Measurements from ENCODE around the gene MTHFS. TPM values are rescaled to one million over a fixed set of nuclear protein-coding genes. Genes with fewer than 3 reads are reported as not detected.
"Not testable (repeated sequence)": the region's sequence is repeated elsewhere in the genome, so short reads cannot be mapped to it uniquely, and the experiment has no call there.

Gene MTHFS
- total and polyA plus RNA-seq, 3 experiments from 2014 or later, result 30.2 to 63.4 (median 31.1) TPM

DNA sequence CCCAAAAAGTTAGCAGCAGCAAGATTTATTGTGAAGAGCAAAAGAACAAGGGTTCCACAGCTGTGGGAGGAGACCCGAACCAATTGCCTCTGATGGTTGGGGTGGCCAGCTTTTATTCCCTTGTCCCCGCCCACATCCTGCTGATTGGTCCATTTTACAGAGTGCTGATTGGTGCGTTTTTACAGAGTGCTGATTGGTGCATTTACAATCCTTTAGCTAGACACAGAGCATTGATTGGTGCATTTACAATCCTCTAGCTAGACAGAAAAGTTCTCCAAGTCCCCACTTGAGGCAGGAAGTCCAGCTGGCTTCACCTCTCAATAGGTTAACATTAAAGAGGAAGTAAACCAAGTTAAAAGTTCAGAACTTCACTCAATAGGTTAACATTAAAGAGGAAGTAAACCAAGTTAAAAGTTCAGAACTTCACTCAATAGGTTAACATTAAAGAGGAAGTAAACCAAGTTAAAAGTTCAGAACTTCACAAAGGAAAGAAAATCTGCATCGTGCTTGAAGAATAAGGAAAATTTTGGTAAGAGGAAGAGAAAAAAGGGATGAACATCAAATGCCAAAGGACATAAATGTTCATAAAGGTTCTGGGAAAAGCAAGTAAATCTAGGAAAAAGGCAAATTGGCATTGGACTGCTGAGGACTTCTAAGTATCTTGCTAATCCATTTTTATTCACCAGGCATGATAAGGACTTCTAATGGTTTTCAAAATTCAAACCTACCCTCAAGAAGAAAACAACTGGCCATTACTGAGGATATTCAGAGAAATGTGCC, 12.9 kb upstream of the MTHFS start:
- H3K36me3 Mint-ChIP-seq, result peaks cover 6 to 37% (median 15%) of the 10 kb centered on the region in 3 donors
- DNase-seq; H3K27me3 ChIP-seq (ENCODE audit: insufficient read depth, low read length, poor library complexity, severe bottlenecking); H3K36me3 ChIP-seq (ENCODE audit: insufficient read depth, low read length); H3K27me3 Mint-ChIP-seq; H3K9me3 ChIP-seq (ENCODE audit: low read length); CTCF ChIA-PET; H3K4me3 ChIP-seq (ENCODE audit: low read length); H3K4me1 ChIP-seq (ENCODE audit: insufficient read depth, low read length); H3K27ac Mint-ChIP-seq; H3K27ac ChIP-seq (ENCODE audit: low read depth, low read length); H3K4me3 Mint-ChIP-seq; H3K4me1 Mint-ChIP-seq: not testable (repeated sequence)
- POLR2A ChIA-PET, result interaction anchor here (2.4 kb wide), 1 partner anchor 13 kb away, joined by 8 read pairs; no protein-coding TSS in a partner anchor
- peaks cover 15 to 24% (median 19%) of the 10 kb centered on the region in 5 donors for H3K9me3 Mint-ChIP-seq

DNA sequence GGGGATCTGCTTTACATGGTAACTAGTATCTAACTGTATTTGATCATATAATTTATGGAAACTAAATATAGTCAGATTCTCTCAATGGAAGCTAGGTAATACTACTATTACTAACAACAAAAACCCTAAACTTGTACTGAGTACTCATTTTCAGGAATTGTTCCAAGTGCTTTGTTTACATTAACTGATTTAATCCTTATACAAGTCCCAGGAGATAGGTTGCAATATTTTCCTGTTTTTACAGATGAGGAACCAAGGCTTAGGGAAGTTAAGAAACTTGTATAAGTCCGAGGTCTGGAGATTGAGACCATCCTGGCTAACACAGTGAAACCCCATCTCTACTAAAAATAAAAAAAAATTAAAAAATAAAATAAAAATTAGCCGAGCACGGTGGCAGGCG, 7.5 kb upstream of the MTHFS start:
- Histone ChIP-seq H3K4me3 (ENCODE audit: low read length) (no peak overlapping the region), H3K36me3 (ENCODE audit: insufficient read depth, low read length) (no peaks in the 10 kb centered on the region), H3K9me3 (ENCODE audit: low read length) (no peaks in the 10 kb centered on the region), H3K4me1 (ENCODE audit: insufficient read depth, low read length) (no peaks in the 10 kb centered on the region), H3K27ac (ENCODE audit: low read depth, low read length) (no peak overlapping the region), H3K27me3 (ENCODE audit: insufficient read depth, low read length, poor library complexity, severe bottlenecking) (no peaks in the 10 kb centered on the region)
- Mint-ChIP-seq H3K4me3 (no peak overlapping the region), H3K27ac (no peak overlapping the region), H3K9me3 (peaks cover 0 to 2% (median 0%) of the 10 kb centered on the region in 5 donors), H3K4me1 (no peaks in the 10 kb centered on the region), H3K36me3 (peaks cover 6 to 8% (median 6%) of the 10 kb centered on the region in 3 donors), H3K27me3 (no peaks in the 10 kb centered on the region)
- DNase-seq, result no peak
- CTCF ChIA-PET, result no interaction called here
- POLR2A ChIA-PET, result interaction anchor here (0.6 kb wide), 1 partner anchor 9 kb away, joined by 3 read pairs; no protein-coding TSS in a partner anchor

DNA sequence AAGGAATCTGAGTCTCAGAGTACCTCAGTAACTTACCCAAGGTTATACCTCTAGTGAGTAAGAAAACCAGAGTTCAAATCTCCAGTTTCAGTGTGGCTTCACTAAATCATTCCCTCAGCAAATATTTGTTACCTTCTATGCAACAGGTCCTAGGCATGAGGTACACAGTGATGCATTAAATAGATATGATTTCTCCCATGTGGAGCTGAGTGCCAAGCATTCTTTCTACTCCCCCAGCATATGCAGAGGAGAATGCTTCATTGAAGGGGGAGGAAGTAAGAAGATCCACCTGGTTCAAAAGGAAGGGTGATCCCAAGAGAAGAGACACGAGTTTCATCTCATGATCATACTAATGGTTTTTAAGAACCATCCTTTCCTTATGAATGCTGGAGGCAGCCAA, 6.8 kb upstream of the MTHFS start:
- no peaks in the 10 kb centered on the region for H3K27me3 Mint-ChIP-seq

DNA sequence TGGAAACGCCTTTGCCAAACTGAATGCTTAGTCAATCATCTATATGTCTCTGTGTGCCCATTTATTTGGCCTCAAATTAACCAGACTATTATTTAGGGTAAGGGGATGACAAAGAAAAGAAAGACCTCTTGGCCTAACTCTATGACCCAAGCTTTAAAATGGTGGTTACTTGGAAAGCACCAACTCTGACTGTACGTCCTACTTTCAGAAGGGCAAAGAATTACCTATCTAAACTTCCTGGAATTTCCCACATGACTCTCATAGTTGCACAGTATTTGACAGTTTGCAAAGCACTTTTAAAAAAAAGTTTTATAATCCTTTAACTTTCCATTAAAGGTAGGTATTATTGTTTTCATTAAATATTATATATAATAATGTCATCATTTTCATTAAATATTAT, 6.3 kb upstream of the MTHFS start:
- Histone ChIP-seq H3K27me3 (ENCODE audit: insufficient read depth, low read length, poor library complexity, severe bottlenecking) (no peaks in the 10 kb centered on the region), H3K36me3 (ENCODE audit: insufficient read depth, low read length) (no peaks in the 10 kb centered on the region), H3K9me3 (ENCODE audit: low read length) (no peaks in the 10 kb centered on the region), H3K4me3 (ENCODE audit: low read length) (no peak overlapping the region), H3K4me1 (ENCODE audit: insufficient read depth, low read length) (peaks cover under 1% of the 10 kb centered on the region), H3K27ac (ENCODE audit: low read depth, low read length) (no peak overlapping the region)
- no peak overlapping the region for H3K4me3 Mint-ChIP-seq
- ChIA-PET POLR2A (no interaction called here), CTCF (no interaction called here)
- peaks cover 6 to 8% (median 6%) of the 10 kb centered on the region in 3 donors for H3K36me3 Mint-ChIP-seq
- no peak for DNase-seq
- no peak overlapping the region for H3K27ac Mint-ChIP-seq
- no peaks in the 10 kb centered on the region for H3K9me3 Mint-ChIP-seq
- H3K27me3 Mint-ChIP-seq, result no peaks in the 10 kb centered on the region
- H3K4me1 Mint-ChIP-seq, result peaks cover 2 to 4% (median 3%) of the 10 kb centered on the region in 3 donors

More for the DNA sequence above, 6.8 kb upstream of the MTHFS start:
- no peaks in the 10 kb centered on the region for H3K36me3 ChIP-seq (ENCODE audit: insufficient read depth, low read length)
- no peak overlapping the region for H3K27ac ChIP-seq (ENCODE audit: low read depth, low read length)
- H3K9me3 Mint-ChIP-seq, result no peaks in the 10 kb centered on the region
- ChIA-PET CTCF (no interaction called here), POLR2A (no interaction called here)
- no peak for DNase-seq
- no peaks in the 10 kb centered on the region for H3K4me1 Mint-ChIP-seq
- H3K27me3 ChIP-seq (ENCODE audit: insufficient read depth, low read length, poor library complexity, severe bottlenecking), result no peaks in the 10 kb centered on the region
- H3K36me3 Mint-ChIP-seq, result peaks cover 6 to 8% (median 6%) of the 10 kb centered on the region in 3 donors
- no peak overlapping the region for H3K4me3 ChIP-seq (ENCODE audit: low read length)
- H3K9me3 ChIP-seq (ENCODE audit: low read length), result no peaks in the 10 kb centered on the region
- no peak overlapping the region for H3K4me3 Mint-ChIP-seq
- H3K4me1 ChIP-seq (ENCODE audit: insufficient read depth, low read length), result no peaks in the 10 kb centered on the region
- peak overlapping the region in 1 of 8 donors; percentile 38 for H3K27ac Mint-ChIP-seq

DNA sequence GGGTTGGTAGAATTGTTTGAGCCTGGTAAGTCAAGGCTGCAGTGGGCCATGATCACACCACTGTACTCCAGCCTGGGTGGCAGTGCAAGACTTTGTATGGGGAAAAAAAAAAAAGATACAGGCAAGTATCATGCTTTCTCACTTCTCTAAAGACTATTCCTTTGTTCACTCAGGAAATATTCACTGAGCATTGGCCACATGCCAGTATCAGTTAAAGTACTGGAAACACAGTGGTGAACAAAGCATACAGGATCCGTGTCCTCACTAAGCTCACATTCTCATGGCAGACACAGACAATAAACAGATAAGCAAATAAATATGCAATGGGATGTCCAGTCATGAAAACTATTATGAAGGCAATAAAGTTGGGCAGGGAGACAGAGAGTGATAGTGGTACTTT, 5.1 kb upstream of the MTHFS start:
- Histone ChIP-seq H3K27me3 (ENCODE audit: insufficient read depth, low read length, poor library complexity, severe bottlenecking) (no peaks in the 10 kb centered on the region), H3K4me1 (ENCODE audit: insufficient read depth, low read length) (peaks cover 9% of the 10 kb centered on the region), H3K4me3 (ENCODE audit: low read length) (no peak overlapping the region), H3K9me3 (ENCODE audit: low read length) (no peaks in the 10 kb centered on the region), H3K36me3 (ENCODE audit: insufficient read depth, low read length) (no peaks in the 10 kb centered on the region), H3K27ac (ENCODE audit: low read depth, low read length) (no peak overlapping the region)
- ChIA-PET POLR2A (no interaction called here), CTCF (interaction anchor here (1.5 kb wide), 1 partner anchor 15 kb away, joined by 4 read pairs; no protein-coding TSS in a partner anchor)
- DNase-seq, result no peak
- Mint-ChIP-seq H3K4me3 (no peak overlapping the region), H3K27me3 (no peaks in the 10 kb centered on the region), H3K9me3 (no peaks in the 10 kb centered on the region), H3K4me1 (peaks cover 10 to 14% (median 12%) of the 10 kb centered on the region in 3 donors), H3K36me3 (peaks cover 6 to 9% (median 8%) of the 10 kb centered on the region in 3 donors), H3K27ac (no peak overlapping the region)

DNA sequence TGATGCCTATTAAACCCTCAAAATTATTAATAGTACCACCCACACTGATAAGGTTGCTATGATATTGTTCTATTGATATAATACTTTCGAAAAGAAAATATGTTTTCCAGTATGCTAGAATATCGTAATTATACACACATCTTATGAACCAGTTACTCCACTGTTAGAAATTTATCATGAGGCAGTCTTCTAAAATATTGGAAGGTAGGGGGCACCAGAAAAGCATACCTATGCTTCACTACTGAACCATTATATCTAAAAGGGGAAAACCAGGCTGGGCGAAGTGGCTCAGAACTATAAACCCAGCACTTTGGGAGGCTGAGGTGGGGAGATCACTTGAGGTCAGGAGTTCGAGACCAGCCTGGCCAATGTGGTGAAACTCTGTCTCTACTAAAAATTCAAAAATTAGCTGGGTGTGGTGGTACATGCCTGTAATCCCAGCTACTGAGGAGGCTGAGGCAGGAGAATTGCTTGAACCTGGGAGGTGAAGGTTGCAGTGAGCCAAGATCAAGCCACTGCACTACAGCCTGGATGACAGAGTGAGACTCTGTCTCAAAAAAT, 4.1 kb upstream of the MTHFS start:
- H3K27me3 ChIP-seq (ENCODE audit: insufficient read depth, low read length, poor library complexity, severe bottlenecking); CTCF ChIA-PET; H3K9me3 Mint-ChIP-seq; H3K27ac Mint-ChIP-seq; H3K27me3 Mint-ChIP-seq; H3K36me3 ChIP-seq (ENCODE audit: insufficient read depth, low read length); POLR2A ChIA-PET; H3K4me3 ChIP-seq (ENCODE audit: low read length); DNase-seq; H3K9me3 ChIP-seq (ENCODE audit: low read length); H3K4me3 Mint-ChIP-seq; H3K27ac ChIP-seq (ENCODE audit: low read depth, low read length): not testable (repeated sequence)
- Mint-ChIP-seq H3K36me3 (peaks cover 3 to 11% (median 6%) of the 10 kb centered on the region in 3 donors), H3K4me1 (peaks cover 17 to 21% (median 18%) of the 10 kb centered on the region in 3 donors)
- peaks cover 15% of the 10 kb centered on the region for H3K4me1 ChIP-seq (ENCODE audit: insufficient read depth, low read length)

DNA sequence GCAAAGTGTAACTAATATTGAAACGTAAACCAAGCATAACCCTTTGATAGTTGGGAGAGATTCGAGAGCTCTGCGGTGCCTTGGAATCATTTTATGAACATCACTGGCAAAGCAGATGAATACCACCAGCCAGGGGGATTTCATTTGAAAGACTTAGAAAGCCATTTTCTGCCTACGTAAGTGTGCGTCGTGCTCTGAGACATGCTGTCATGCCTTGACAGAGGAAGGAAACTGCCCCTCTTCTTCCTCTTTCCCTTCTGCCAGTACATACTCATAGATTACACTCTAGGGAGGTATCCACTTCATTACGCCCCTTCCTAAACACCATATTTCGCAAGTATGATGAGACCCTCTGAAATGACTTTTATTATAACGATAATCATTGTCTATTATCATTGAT, 3.3 kb upstream of the MTHFS start:
- no peak for DNase-seq
- H3K4me3 ChIP-seq (ENCODE audit: low read length), result no peak overlapping the region
- H3K9me3 Mint-ChIP-seq, result no peaks in the 10 kb centered on the region
- ChIA-PET CTCF (no interaction called here), POLR2A (no interaction called here)
- no peak overlapping the region for H3K27ac ChIP-seq (ENCODE audit: low read depth, low read length)
- H3K27ac Mint-ChIP-seq, result peak overlapping the region in 3 of 8 donors; percentile 12 to 65 (median 31)
- peaks cover 23% of the 10 kb centered on the region for H3K4me1 ChIP-seq (ENCODE audit: insufficient read depth, low read length)
- H3K36me3 Mint-ChIP-seq, result peaks cover 0 to 9% (median 6%) of the 10 kb centered on the region in 3 donors
- no peaks in the 10 kb centered on the region for H3K27me3 Mint-ChIP-seq
- H3K4me3 Mint-ChIP-seq, result no peak overlapping the region
- H3K36me3 ChIP-seq (ENCODE audit: insufficient read depth, low read length), result no peaks in the 10 kb centered on the region
- no peaks in the 10 kb centered on the region for H3K9me3 ChIP-seq (ENCODE audit: low read length)
- H3K4me1 Mint-ChIP-seq, result peaks cover 25 to 29% (median 25%) of the 10 kb centered on the region in 3 donors
- H3K27me3 ChIP-seq (ENCODE audit: insufficient read depth, low read length, poor library complexity, severe bottlenecking), result no peaks in the 10 kb centered on the region

DNA sequence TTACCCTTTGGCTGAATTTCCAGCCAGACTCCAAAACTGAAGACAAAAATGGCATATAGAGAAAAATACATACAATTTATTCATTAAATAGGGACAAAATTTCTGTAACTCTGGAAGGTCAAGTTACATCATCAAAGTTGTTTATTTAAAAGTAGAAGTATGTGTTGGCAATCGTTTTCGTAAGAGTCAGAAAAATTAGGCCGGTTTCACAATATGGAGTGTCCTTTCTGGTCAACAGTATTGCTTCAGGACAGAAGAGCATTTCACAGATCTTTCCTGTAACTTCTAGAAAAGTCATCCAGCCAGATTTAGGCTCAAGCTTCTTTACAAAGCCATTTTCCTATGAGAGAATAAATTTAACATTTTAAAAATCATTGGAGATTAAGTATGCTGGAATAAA, 2.0 kb upstream of the MTHFS start:
- not testable (repeated sequence) for H3K9me3 ChIP-seq (ENCODE audit: low read length); H3K27me3 ChIP-seq (ENCODE audit: insufficient read depth, low read length, poor library complexity, severe bottlenecking); DNase-seq; H3K9me3 Mint-ChIP-seq; H3K27ac ChIP-seq (ENCODE audit: low read depth, low read length); H3K27me3 Mint-ChIP-seq; H3K36me3 ChIP-seq (ENCODE audit: insufficient read depth, low read length); H3K4me3 ChIP-seq (ENCODE audit: low read length)
- Mint-ChIP-seq H3K4me3 (peak overlapping the region in 1 of 7 donors; percentile 50), H3K27ac (peak overlapping the region in 4 of 8 donors; percentile 4 to 96 (median 68)), H3K36me3 (peaks cover 0 to 15% (median 3%) of the 10 kb centered on the region in 3 donors), H3K4me1 (peaks cover 33 to 39% (median 34%) of the 10 kb centered on the region in 3 donors)
- ChIA-PET POLR2A (interaction anchor here (4.1 kb wide), 1 partner anchor 24 kb away, joined by 64 read pairs; no protein-coding TSS in a partner anchor), CTCF (interaction anchor here (1.7 to 4.3 kb wide), 3 partner anchors 25 to 94 kb away, joined by 6 to 21 read pairs (median 8); no protein-coding TSS in a partner anchor)
- peaks cover 29% of the 10 kb centered on the region for H3K4me1 ChIP-seq (ENCODE audit: insufficient read depth, low read length)

Measured in CD8-positive, alpha-beta memory T cell (primary cell).